ENCODE measurements around the gene PEAK3. TPM values are rescaled to one million over a fixed set of nuclear protein-coding genes. Genes with fewer than 3 reads are reported as not detected.

PEAK3 gene
- total RNA-seq, 4 donors from 2014 or later, result 0.26 to 0.40 TPM; not detected in 2

GRCh38 chr19:2274185-2274711 lies 7.7 kb downstream of the PEAK3 start:
- TF ChIP-seq POLR2A (IDR thresholded peaks at IDR 0.05) (no peak), CTCF (IDR thresholded peaks at IDR 0.05) (no peak)
- DNase-seq, result no peak
- no peaks in the 10 kb centered on the region for H3K36me3 ChIP-seq
- H3K27me3 ChIP-seq, result no peaks in the 10 kb centered on the region
- intact Hi-C loops (cut with DNase I; ENCODE audit: low total_unique reads), result loop anchor here (5.0 to 10.0 kb wide), 2 partner anchors 37 to 119 kb away; partner anchors contain the start of genes AP3D1, PLEKHJ1 and SF3A2
- H3K27ac ChIP-seq, result peak overlapping the region; percentile 98 to 100
- peaks cover 3 to 15% of the 10 kb centered on the region in 2 donors for H3K4me1 ChIP-seq
- no peaks in the 10 kb centered on the region for H3K9me3 ChIP-seq
- no peak overlapping the region for H3K4me3 ChIP-seq

DNA sequence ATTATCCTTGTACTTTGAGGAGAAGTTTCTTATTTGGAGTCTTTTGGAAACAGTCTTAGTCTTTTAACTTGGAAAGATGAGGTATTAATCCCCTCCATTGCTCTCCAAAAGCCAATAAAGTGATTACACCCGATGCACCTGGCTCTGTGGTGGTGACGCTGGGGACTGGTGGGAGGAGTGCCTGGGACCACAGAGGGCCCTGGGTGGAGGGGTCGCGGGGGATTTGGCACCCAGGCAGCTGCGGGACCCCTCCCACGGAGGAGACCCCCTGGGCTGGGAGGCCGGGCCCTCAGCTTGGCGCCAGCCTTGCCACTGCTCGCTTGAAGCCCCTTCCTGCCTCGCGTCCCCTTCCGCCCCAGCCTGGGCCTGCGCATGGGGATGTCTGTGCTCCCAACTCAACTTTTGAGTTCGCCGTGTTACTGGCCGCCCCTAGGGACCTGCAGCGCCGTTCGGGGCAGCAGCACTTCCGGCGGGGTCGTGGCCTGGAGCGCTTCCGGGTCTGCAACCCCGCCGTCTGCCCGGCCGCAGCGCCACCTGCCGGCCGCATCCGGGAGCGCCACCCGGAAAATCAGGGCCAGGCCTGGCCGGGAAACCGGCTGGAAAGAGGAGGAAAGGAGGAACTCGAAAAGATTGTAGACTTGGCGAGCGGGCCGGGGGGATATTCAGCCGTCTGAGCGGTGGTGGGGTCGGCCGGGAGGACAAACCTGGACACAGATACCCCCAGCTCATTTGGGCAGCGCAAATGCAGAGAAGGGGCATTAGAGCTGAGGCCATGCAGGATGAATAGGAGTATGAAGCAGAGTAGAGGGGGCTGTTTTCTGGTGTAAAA lies 8.4 kb downstream of the PEAK3 start:
- Histone ChIP-seq H3K36me3 (no peaks in the 10 kb centered on the region), H3K4me1 (peaks cover 3 to 15% of the 10 kb centered on the region in 2 donors), H3K27ac (peak overlapping the region; percentile 98 to 100), H3K9me3 (no peaks in the 10 kb centered on the region), H3K4me3 (no peak overlapping the region), H3K27me3 (no peaks in the 10 kb centered on the region)
- intact Hi-C loops (cut with DNase I; ENCODE audit: low total_unique reads), result loop anchor here (5.0 to 10.0 kb wide), 2 partner anchors 36 to 119 kb away; partner anchors contain the start of genes AP3D1, PLEKHJ1 and SF3A2
- DNase-seq, result peak; percentile 53 to 77
- no peak for TF ChIP-seq POLR2A (IDR thresholded peaks at IDR 0.05)
- peak; percentile 91 to 97 (median 94) for TF ChIP-seq CTCF (IDR thresholded peaks at IDR 0.05)

- no peaks in the 10 kb centered on the region for H3K27me3 ChIP-seq
- H3K27ac ChIP-seq, result peak overlapping the region; percentile 98 to 100
- peak overlapping the region; percentile 98 to 99 for H3K4me3 ChIP-seq
- TF ChIP-seq CTCF (IDR thresholded peaks at IDR 0.05), result no peak
- TF ChIP-seq POLR2A (IDR thresholded peaks at IDR 0.05), result no peak
- intact Hi-C loops (cut with DNase I; ENCODE audit: low total_unique reads), result loop anchor here (5.0 to 10.0 kb wide), 2 partner anchors 34 to 117 kb away; partner anchors contain the start of genes AP3D1, PLEKHJ1 and SF3A2
- peaks cover 3 to 20% of the 10 kb centered on the region in 2 donors for H3K4me1 ChIP-seq
- peak in 1 of 2 donors; percentile 40 for DNase-seq
- H3K9me3 ChIP-seq, result no peaks in the 10 kb centered on the region
- no peaks in the 10 kb centered on the region for H3K36me3 ChIP-seq
Observed at GRCh38 chr19:2271234-2272103, 10.5 kb downstream of the PEAK3 start.

DNA sequence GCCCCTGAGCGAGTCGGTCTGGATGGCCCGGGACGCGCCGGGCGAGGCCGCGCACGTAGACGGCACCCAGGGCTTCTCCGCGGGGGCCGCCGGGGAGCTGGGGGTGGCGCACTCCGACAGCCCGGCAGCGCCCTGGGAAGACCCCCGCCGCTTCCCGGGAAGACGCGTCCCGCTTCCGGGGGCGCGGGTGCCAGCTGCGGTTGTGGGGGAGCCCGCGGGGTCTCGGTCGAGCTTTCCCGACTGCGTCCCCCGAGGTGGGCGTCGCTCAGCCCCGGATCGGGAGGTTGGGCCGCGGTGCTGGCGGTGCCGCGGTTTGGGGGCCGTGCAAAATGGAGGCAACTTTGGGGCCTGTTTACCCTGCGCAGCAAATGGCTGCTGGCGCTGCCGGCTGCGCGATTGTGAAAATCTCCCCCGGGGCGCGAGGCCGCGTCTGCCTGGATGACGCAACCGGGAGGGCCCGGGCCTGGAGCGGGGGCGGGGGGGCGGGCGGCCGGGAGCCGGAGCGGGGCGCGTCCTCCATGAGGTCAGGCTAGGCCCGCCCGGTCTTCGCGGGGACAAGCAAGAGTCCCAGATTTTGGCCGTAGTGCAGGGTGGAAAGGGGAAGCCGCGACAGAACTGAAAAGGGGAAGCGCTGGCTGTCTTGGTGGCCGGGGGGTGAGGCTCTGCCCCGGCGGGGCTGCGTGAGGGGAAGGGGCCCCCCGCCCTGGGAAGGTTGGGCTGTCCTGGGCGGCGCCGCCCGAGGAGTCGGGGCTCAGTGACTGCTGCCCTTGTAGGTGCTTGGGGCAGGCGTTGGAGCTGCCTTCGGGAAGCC lies 11.3 kb downstream of the PEAK3 start:
- TF ChIP-seq CTCF (IDR thresholded peaks at IDR 0.05) (no peak), POLR2A (IDR thresholded peaks at IDR 0.05) (peak; percentile 79 to 80)
- no peaks in the 10 kb centered on the region for H3K27me3 ChIP-seq
- DNase-seq, result peak; percentile 86 to 90
- H3K27ac ChIP-seq, result peak overlapping the region; percentile 98 to 100
- no peaks in the 10 kb centered on the region for H3K36me3 ChIP-seq
- peaks cover 3 to 16% of the 10 kb centered on the region in 2 donors for H3K4me1 ChIP-seq
- no peaks in the 10 kb centered on the region for H3K9me3 ChIP-seq
- intact Hi-C loops (cut with DNase I; ENCODE audit: low total_unique reads), result loop anchor here (5.0 to 10.0 kb wide), 2 partner anchors 33 to 116 kb away; partner anchors contain the start of genes AP3D1, PLEKHJ1 and SF3A2
- H3K4me3 ChIP-seq, result peak overlapping the region; percentile 98 to 99

Data from uterus (tissue), 4 donors.